HG03139 (cell line): ENCODE results near the gene CEP250.

ENCODE experiments used
- ATAC-seq: cut with Tn5 transposase; IDR thresholded peaks from one replicate; pipeline ENCODE4 v1.9.1; 2021; ENCODE audit not compliant: unreplicated experiment

Gene CEP250

DNA sequence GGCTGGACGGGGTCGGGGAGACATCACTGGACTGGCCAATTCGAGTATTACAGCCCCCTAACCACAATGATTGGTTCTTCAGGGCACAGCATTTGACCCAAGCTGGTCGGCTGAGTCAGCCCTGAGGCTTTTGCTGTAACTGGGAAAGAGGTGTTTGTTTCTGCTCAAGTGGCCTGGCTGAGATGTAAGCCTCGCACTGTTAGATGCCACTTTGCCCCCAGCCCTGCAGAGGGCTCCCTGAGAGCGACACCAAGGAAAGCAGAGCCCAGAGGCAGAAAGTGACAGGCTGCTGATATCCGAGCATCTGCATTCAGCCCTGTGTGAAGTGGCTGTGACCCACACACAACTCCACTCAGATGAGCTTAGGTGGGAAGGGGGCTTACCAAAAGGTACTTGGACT is 105.9 kb downstream of the CEP250 start:
- ATAC-seq = no peak

DNA sequence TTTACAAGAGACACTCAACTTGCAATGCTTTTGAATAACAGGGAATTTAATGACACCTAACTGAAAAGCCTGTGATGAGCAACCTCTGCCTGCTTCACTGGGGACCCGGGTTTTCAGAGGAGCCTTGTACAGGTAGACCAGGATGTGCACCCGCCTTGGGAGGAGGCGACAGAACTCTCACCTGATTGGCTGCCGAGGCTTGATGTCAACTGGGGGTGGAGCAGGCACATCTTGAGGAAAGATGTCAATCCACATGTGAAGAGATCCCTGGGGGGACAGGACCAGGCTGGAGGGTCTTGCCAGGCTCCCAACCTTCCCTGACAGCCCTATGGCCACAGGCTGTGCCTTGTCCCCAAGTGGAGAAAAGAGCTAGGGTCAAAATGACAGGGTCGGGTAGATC is 106.3 kb downstream of the CEP250 start:
- no peak for ATAC-seq

DNA sequence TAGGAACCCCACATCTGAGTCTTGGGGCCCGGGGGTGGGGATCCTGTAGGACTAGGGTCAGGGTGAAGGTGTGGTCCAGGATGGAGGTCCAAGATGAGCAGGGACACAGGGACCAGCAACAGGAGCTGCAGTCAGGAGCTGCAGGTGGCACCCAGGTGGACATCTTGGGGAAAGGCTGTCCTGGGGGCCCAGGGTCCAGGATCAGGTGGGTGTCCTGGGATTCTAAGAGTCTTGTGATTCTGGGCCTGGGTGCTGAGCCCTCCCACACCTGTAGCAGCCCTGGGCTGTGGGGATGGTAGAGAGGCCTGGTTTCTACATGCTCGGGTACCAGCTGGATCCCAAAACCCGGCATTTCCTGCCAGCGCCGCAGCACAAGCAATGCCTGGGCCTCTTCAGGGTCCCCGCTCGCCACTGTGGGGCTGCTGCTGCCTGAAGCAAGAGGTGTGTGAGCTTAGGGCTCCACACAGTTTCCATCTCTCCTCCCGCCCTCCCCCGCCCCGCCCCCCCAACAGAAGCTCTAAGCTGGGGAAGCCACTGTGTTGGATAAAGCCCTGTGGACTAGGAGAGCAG is 107.2 kb downstream of the CEP250 start:
- ATAC-seq = no peak

DNA sequence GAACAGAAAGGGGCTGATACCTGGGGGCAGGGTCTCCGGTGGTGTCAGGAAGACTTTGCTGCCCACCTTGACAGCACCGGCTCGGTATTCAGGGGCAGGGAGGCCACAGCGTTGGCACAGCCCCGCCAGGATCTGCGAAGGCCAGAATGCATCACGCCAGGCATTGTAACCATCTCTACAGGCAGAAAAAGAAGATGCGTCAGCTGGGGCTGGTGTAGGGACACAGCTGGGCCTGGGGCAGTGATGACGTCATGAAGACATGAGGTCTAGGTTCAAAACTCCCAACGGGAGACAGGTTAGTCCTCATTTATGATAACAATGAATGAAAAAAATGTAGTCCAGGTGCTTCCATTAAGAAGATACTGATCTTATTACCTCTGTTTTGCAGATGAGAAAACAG is 108.4 kb downstream of the CEP250 start:
- no peak for ATAC-seq

DNA sequence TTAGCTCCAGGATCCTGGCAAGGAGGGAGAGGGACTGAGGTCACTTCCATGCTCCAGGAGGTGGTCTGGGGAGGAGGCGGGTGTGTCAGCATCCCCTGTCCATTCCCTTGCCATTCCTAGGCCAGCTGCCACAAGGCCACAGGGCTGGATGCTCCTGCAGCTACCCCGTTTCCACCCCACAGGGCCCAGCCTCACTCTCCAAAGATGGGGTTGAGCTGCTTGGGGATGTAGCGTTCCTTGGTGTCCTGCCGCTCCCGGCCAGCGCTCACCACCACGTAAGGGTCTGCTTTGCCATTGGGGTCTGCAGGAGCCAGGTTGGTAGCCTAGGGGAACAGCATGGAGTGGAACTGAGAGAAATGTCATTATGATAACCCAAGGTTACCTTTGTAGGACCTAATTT is 109.5 kb downstream of the CEP250 start:
- no peak for ATAC-seq

DNA sequence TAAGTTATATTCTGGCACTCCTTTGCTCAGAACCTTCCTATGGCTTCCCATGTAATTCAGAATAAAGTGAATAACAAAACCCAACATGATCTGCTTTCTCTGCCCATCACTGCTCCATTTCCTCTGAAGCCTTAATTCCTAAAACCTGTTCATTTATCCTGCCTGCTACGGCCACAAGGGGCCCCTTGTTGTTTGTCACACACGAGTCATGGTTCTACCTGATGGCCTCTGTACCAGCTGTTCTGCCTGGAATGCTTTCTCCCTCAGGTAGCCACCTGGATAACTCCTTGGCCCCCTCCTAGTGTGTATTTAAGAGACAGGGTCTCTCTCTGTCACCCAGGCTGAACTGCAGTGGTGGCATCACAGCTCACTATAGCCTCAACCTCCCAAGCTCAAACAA is 113.2 kb downstream of the CEP250 start:
- ATAC-seq = no peak
